ENCODE results near the gene CABP5.

CABP5 gene

DNA sequence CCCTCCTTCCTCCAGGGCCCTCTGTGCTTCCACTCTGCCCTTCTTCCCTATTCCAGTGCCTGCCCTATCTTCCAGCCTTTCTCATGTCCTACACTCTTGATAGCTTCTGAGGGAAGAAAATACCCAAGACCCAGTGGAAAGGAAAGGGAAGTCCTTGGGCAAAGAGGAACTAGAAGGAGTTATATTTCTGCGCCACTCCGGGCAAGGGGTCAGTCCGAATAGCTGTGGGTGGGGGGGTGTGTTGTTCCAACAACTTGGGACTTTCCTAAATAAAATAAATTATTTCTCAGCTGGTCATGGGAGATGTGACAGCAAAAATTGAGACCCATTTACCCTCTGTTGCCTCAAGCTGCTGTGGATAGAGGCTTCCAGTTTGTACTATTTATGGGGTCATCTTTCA lies 23.2 kb downstream of the CABP5 start:
- DNase-seq (ENCODE audit: low read depth in 1 of 2, low spot score in 1 of 2), result no peak
- no peak for TF ChIP-seq JUND (IDR thresholded peaks at IDR 0.05; ENCODE audit: low read depth)
- in situ Hi-C loops (cut with HindIII; ENCODE audit: low pct_unique_long_range_greater_than_20kb, low sequenced_read_pairs), result no loop called here

DNA sequence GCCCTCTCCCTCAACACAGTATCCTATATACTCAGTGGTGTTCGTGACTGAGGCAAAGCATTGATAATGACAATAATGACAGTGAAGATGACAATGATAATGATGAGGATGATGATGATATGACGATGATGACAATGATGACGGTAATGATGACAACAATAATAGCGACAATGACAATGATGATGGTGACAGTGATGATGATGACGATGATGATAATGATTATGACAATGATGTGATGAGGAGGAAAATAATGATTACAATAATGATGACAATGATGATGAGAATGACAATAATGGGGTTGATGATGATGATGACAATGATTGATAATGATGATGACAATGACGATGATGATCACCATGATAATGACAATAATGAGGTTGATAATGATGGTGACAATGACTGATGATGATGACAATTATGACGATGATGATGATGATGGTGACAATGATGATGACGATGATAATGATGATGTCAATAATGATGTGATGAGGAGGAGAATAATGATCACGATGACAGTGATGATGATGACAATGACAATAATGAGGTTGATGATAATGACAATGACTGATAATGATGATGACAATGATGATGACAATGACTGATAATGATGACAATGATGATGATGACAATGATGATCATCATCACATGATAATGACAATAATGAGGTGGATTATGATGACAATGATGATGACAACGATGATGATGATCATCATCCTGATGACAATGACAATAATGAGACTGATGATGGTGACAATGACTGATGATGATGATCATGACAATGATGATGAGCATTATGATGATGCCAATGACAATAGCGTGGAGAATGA lies 32.7 kb downstream of the CABP5 start:
- DNase-seq (ENCODE audit: low read depth in 1 of 2, low spot score in 1 of 2), result no peak
- in situ Hi-C loops (cut with HindIII; ENCODE audit: low pct_unique_long_range_greater_than_20kb, low sequenced_read_pairs), result no loop called here
- TF ChIP-seq JUND (IDR thresholded peaks at IDR 0.05; ENCODE audit: low read depth), result no peak

DNA sequence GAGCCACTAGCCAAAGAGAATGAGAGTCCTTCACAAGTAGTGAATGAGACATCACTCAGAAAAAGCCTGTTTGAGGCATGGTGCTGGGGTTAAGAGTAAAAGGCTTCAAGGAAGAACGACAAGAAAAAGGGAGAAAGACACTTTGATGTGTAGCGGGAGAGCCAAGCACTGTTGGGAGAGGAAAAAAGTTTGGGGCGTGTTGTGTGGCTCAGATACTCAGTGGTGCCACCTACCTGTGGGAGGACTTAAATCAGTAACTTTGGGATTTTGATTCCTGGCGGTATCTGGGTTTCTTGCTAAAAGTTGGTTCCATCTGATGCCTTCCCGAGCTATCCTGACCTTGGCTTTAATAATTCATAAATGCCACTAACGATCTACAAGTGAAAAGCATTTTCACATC lies 37.1 kb downstream of the CABP5 start:
- TF ChIP-seq JUND (IDR thresholded peaks at IDR 0.05; ENCODE audit: low read depth), result no peak
- in situ Hi-C loops (cut with HindIII; ENCODE audit: low pct_unique_long_range_greater_than_20kb, low sequenced_read_pairs), result no loop called here
- DNase-seq (ENCODE audit: low read depth in 1 of 2, low spot score in 1 of 2), result peak in 1 of 2 experiments; percentile 15

DNA sequence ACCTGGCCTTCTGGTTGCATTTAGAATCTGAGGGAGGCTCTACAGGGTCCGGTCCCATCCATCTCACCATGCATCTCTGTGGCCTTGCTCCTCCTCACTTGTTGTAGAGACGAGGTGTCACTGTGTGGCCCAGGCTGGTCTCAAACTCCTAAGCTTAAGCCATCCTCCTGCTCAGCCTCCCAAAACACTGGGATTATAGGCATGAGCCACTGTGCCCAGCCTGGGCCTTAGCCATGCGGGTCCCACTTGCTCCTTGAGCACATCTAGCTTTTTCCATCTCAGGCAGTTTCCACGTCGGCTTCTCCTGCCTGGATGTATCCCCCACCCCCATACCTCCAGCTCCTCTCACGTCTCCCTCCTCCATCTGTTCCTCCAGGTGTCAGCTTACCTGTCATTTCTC lies 39.6 kb downstream of the CABP5 start:
- in situ Hi-C loops (cut with HindIII; ENCODE audit: low pct_unique_long_range_greater_than_20kb, low sequenced_read_pairs), result no loop called here
- no peak for TF ChIP-seq JUND (IDR thresholded peaks at IDR 0.05; ENCODE audit: low read depth)
- DNase-seq (ENCODE audit: low read depth in 1 of 2, low spot score in 1 of 2), result no peak

DNA sequence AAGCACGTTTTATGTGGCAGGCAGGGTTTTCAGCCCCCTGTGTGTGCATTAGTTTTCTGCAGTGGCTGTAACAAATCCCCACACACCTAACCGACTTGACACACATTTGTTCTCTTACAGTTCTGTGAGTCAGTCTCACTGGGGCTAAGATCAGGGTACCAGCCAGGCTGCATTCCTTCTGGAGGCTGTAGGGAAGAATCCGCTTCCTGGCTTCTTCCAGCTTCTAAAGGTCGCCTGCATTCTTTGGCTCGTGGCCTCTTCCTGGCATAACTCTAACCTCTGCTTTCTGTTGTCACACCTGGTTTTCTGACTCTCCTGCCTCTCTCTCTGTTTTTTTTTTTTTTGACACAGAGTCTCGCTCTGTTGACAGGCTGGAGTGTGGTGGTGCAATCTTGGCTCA lies 43.0 kb downstream of the CABP5 start:
- no peak for TF ChIP-seq JUND (IDR thresholded peaks at IDR 0.05; ENCODE audit: low read depth)
- in situ Hi-C loops (cut with HindIII; ENCODE audit: low pct_unique_long_range_greater_than_20kb, low sequenced_read_pairs), result no loop called here
- DNase-seq (ENCODE audit: low read depth in 1 of 2, low spot score in 1 of 2), result peak in 1 of 2 experiments; percentile 38

DNA sequence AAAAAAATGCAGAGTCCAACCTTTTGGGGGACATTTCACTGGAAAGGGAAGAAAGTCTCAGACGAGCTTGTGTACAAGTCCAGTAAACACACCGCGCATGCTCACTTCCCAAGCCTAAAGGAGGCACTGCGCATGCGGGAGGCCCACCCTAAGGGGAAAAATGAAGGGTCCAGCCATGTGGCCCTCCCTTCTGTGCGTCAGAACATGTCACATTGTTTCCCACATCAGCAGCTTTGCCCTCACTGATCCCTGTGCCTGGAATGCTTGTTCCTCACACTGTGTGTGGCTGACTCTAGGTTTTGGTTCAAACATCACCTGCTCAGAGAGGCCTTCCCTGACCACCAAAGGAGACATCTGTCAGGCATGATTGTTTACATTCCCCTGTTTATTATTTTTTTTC lies 45.1 kb downstream of the CABP5 start:
- no peak for DNase-seq (ENCODE audit: low read depth in 1 of 2, low spot score in 1 of 2)
- in situ Hi-C loops (cut with HindIII; ENCODE audit: low pct_unique_long_range_greater_than_20kb, low sequenced_read_pairs), result no loop called here
- no peak for TF ChIP-seq JUND (IDR thresholded peaks at IDR 0.05; ENCODE audit: low read depth)

DNA sequence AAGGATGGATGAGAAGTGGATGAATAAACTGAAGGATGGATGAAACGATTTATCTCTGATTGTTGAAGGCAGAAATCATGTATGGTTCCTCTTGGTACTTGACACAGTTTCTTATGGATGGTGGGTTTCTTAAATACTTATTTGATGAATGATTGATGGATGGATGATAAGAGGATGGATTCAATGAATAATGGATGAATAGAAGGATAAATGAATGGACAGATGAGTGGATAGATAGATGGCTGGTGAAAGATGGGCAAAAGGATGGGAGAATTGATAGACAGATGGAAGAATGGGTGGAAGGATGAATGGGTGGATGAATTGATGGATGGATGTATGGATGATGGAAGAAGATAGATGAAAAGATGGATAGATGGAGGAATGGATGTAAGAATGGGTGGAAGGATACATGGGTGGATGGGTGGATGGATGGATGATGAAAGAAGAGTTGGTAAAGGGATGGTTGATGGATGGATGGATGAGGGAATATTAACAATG lies 47.6 kb downstream of the CABP5 start:
- in situ Hi-C loops (cut with HindIII; ENCODE audit: low pct_unique_long_range_greater_than_20kb, low sequenced_read_pairs), result no loop called here
- DNase-seq (ENCODE audit: low read depth in 1 of 2, low spot score in 1 of 2), result no peak
- TF ChIP-seq JUND (IDR thresholded peaks at IDR 0.05; ENCODE audit: low read depth), result no peak

DNA sequence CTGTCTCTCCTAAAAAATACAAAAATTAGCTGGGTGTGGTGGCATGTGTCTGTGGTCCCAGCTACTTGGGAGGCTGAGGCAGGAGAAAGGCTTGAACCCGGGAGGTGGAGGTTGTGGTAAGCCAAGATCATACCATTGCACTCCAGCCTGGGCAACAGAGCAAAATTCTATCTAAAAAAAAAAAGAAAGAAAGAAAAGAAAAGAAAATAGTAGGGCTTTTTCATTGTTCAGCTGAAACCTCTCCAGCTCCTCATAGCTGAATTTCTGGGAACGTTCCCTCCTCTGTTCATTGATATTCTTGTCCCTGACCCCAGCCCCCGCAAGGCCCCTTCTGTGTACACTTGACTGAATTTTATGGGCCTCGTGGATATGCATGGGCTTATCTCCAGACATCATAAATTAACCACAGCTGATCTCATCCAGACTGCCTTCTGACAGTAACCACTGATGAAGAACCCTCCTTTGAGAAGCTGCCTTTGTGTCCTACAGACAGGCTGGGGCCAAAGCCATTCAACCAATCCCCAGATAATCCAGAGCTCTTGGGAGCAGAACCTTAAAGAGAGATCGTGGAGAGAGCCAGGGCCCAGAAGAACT lies 49.6 kb downstream of the CABP5 start, which contains the start of gene ELSPBP1:
Gene ELSPBP1 (plus strand): TSS at position 424 of the 594 bp plus-strand sequence. CDS start 14,036 bp downstream, outside the sequence.
- in situ Hi-C loops (cut with HindIII; ENCODE audit: low pct_unique_long_range_greater_than_20kb, low sequenced_read_pairs), result no loop called here
- no peak for DNase-seq (ENCODE audit: low read depth in 1 of 2, low spot score in 1 of 2)

DNA sequence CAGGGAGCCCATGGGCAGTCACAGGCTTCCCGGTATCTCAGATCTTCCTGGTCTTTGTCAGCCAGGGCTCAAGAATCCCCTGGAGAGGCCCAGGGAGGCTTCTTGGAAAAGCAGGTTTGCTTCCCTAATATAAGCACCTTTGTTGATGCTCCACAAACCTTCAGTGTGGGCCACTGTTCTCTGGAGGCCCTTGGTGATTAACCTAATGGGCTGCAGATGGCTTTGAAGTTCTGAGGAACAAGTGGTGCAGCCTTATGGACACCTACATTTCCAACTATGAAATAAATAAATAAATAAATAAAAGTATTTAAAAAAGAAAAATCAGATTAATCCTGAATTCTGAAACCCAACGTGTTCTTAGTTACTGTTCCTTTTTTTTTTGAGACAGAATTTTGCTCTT lies 51.8 kb downstream of the CABP5 start, which contains the start of gene BSPH1:
Gene BSPH1 (minus strand): TSS at position 101 of the 400 bp plus-strand sequence. CDS start 89 bp downstream, at position 12.
- in situ Hi-C loops (cut with HindIII; ENCODE audit: low pct_unique_long_range_greater_than_20kb, low sequenced_read_pairs), result no loop called here
- no peak for TF ChIP-seq JUND (IDR thresholded peaks at IDR 0.05; ENCODE audit: low read depth)

More for the DNA sequence above, 49.6 kb downstream of the CABP5 start, which contains the start of gene ELSPBP1:
- TF ChIP-seq JUND (IDR thresholded peaks at IDR 0.05; ENCODE audit: low read depth), result no peak

GRCh38 chr19:47991191-47991808 lies 52.6 kb downstream of the CABP5 start:
- DNase-seq (ENCODE audit: low read depth in 1 of 2, low spot score in 1 of 2), result no peak
- in situ Hi-C loops (cut with HindIII; ENCODE audit: low pct_unique_long_range_greater_than_20kb, low sequenced_read_pairs), result no loop called here
- TF ChIP-seq JUND (IDR thresholded peaks at IDR 0.05; ENCODE audit: low read depth), result no peak

More for the DNA sequence above, 51.8 kb downstream of the CABP5 start, which contains the start of gene BSPH1:
- no peak for DNase-seq (ENCODE audit: low read depth in 1 of 2, low spot score in 1 of 2)
